ENCODE results near the gene CABLES2.

CABLES2 gene

DNA sequence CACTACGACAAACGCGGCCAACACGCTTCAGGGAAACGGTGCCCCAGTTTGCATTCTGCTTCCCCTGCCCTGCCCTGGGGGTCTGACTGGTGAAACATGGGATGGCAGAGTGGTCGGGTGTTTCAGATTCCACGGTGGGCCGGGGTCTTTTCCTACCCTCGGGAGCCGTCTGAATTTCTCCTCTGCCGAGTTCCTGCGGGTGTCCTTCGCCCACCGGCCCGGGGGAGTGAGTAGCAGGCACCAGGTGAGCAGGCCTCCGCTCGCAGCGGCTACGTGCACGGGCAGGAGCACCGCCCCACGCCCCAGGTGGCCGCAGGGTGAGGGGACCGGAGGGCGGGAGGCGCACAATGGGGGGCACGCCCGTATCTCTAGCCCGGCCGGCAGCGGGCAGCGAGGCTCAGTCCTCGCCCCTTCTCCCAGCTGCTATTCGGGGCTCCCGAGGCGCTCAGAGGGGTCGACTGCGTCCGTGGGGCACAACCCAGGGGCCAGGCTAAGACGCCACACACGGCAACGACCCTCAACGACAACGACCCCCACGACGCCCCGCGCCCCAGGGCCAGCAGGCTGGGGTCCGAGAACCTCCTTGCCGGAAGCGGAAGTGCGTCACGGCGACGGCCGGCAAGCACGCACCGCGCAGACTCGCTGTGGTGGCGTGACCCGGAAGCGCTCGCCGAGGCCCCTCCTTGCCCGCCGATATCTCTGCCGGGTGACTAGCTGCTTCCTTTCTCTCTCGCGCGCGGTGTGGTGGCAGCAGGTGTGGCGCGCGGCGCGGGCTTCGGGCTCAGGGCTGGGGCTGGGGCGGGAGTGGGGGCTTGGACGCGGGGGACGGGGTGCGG, 20.5 kb downstream of the CABLES2 start, which contains the start of gene RPS21:
Gene RPS21, plus strand, starts transcription at position 721 of the 836 bp plus-strand sequence. CDS start 236 bp downstream, outside the sequence.
- H3K27ac ChIP-seq (ENCODE audit: low read length): no peak within 1 kb of the TSS
- H3K36me3 ChIP-seq (ENCODE audit: control insufficient read depth, insufficient read depth, low read length): peaks cover 18% of the 10 kb centered on the region
- no CpG with 5 or more reads among the region's 83 CpGs for WGBS (ENCODE audit: insufficient coverage, insufficient read length)
- H3K9me3 ChIP-seq (ENCODE audit: control insufficient read depth, insufficient read depth, low read length): no peaks in the 10 kb centered on the region
- no peaks in the 10 kb centered on the region for H3K4me1 ChIP-seq (ENCODE audit: control insufficient read depth, insufficient read depth, low read length)
- no peaks in the 10 kb centered on the region for H3K27me3 ChIP-seq (ENCODE audit: control insufficient read depth, insufficient read depth, low read length)
- peak within 1 kb of the TSS; percentile 99 for H3K4me3 ChIP-seq (ENCODE audit: low read length)
- DNase-seq (ENCODE audit: low read depth, low spot score): peak; percentile 87

DNA sequence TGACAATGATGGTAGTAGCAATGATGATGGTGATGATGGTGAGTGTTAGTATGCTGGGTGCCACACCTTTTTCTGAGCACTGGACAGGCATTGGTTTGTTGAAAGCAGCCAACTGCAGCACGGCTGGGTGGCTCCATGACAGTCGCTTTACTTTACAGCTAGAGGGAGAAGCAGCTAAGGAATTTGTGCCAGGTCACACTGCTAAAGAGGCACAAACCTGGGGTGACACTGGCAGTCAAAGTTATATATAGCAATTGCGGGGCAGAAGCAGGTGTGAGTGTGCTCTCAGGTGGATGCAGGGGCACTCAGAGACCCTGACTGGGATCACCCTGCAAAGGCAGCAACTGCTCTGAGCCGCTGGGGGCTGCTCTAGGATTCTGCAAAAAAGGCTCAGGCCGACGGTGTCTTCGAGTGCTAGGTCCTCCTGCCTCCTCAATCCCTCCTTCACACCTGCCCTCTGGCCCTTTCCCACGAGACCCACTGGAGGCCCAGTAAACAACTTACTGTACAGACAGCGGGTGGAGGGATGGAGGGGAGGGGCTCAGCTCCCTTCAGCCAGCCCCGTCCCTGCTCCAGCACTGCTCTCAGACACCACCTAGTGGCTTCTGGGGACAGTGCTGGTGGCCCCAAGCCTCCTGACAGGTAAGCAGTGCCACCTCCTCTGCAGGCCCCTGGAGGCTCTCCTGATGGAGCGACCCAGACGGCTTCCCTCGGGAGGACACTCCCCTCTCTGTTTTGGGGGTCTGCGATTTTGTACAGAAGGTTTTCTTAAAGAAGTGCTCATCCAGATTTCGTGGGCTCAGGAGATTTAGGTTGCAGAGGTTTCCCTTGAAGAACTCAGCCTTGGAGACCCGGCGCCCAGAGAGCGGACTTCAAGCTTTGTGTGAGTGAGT, 24.5 kb downstream of the CABLES2 start:
- H3K27ac ChIP-seq (ENCODE audit: low read length): no peak overlapping the region
- H3K9me3 ChIP-seq (ENCODE audit: control insufficient read depth, insufficient read depth, low read length): no peaks in the 10 kb centered on the region
- no CpG with 5 or more reads among the region's 18 CpGs for WGBS (ENCODE audit: insufficient coverage, insufficient read length)
- H3K4me3 ChIP-seq (ENCODE audit: low read length): no peak overlapping the region
- H3K27me3 ChIP-seq (ENCODE audit: control insufficient read depth, insufficient read depth, low read length): no peaks in the 10 kb centered on the region
- DNase-seq (ENCODE audit: low read depth, low spot score): no peak
- H3K4me1 ChIP-seq (ENCODE audit: control insufficient read depth, insufficient read depth, low read length): peaks cover 4% of the 10 kb centered on the region
- peaks cover 3% of the 10 kb centered on the region; the same call in 1 of the 2 replicates for H3K36me3 ChIP-seq (ENCODE audit: control insufficient read depth, insufficient read depth, low read length)

DNA sequence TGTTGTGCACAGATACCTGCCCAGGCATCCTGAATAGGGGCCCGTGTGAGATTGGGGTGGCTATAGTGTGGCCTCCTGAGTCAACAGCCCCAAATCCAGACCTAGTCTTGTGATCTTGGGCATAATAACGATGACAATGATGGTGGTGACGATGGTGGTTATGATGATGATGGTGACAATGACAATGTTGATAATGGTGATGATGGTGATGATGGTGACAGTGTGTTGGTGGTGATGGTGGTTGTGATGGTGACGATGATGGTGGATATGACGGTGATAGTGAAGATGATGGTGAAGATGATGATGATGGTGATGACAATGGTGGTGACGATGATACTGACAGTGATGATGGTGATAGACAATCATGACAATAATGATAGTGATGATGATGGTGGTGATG, 25.2 kb downstream of the CABLES2 start:
- peaks cover 3% of the 10 kb centered on the region; the same call in 1 of the 2 replicates for H3K36me3 ChIP-seq (ENCODE audit: control insufficient read depth, insufficient read depth, low read length)
- DNase-seq (ENCODE audit: low read depth, low spot score): no peak
- H3K27ac ChIP-seq (ENCODE audit: low read length): no peak overlapping the region
- peaks cover 4% of the 10 kb centered on the region for H3K4me1 ChIP-seq (ENCODE audit: control insufficient read depth, insufficient read depth, low read length)
- no peak overlapping the region for H3K4me3 ChIP-seq (ENCODE audit: low read length)
- 100% methylated on average over 2 of the region's 6 CpGs for WGBS (ENCODE audit: insufficient coverage, insufficient read length)
- no peaks in the 10 kb centered on the region for H3K9me3 ChIP-seq (ENCODE audit: control insufficient read depth, insufficient read depth, low read length)
- H3K27me3 ChIP-seq (ENCODE audit: control insufficient read depth, insufficient read depth, low read length): no peaks in the 10 kb centered on the region

DNA sequence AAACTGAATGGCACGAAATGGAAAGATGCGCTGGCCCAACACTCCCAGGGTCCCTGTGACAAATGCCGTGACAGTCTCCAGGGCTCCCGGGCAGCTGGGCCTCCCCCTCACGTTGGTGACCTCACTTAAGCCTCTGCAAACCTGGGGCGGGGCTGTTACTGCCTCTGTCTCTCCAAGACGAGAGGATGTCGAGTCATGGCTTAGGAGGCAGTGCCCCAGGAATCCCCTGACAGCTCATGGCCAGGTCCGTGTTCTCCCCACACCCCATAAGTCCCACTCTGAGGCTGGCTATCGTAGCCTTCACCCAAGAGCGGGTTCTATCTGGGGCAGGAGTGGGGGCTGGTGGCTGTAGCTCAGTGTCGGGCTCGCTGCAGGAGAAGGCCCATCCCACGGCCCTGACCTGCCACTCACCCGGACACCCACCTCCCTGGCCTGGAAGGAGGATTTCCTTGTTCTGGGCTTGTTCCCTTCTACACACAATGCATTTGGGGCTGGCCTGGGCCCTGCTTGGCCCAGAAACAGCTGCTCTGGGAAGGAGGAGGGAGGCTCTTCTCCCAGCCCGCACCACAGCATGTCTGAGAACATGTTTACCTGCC, 25.8 kb downstream of the CABLES2 start:
- no peak overlapping the region for H3K4me3 ChIP-seq (ENCODE audit: low read length)
- peaks cover 4% of the 10 kb centered on the region for H3K4me1 ChIP-seq (ENCODE audit: control insufficient read depth, insufficient read depth, low read length)
- peaks cover 3% of the 10 kb centered on the region; the same call in 1 of the 2 replicates for H3K36me3 ChIP-seq (ENCODE audit: control insufficient read depth, insufficient read depth, low read length)
- WGBS (ENCODE audit: insufficient coverage, insufficient read length): no CpG with 5 or more reads among the region's 16 CpGs
- H3K27ac ChIP-seq (ENCODE audit: low read length): no peak overlapping the region
- no peaks in the 10 kb centered on the region for H3K27me3 ChIP-seq (ENCODE audit: control insufficient read depth, insufficient read depth, low read length)
- no peaks in the 10 kb centered on the region for H3K9me3 ChIP-seq (ENCODE audit: control insufficient read depth, insufficient read depth, low read length)
- no peak for DNase-seq (ENCODE audit: low read depth, low spot score)

DNA sequence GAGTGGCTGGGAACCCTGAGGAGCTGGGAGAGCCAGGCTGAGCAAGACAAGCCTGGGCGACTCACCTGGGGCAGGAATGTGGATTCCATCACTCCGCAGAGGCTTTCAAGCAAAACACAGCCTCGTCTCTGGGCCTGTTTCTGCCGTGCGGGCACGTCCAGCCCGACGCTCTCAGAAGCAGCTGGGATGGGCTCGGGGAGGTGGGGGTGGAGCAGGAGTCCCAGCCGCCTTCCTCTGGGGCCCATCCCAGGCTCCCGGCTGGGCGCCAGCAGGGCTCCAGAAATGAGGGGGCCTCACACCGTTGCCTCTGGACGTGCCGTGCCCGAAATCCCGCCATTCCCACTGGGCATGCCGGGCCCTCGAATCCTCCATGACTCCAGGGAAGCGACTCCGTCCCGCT, 28.9 kb downstream of the CABLES2 start:
- no CpG with 5 or more reads among the region's 22 CpGs for WGBS (ENCODE audit: insufficient coverage, insufficient read length)
- Histone ChIP-seq H3K4me1 (ENCODE audit: control insufficient read depth, insufficient read depth, low read length) (peaks cover 15% of the 10 kb centered on the region), H3K27ac (ENCODE audit: low read length) (no peak overlapping the region)

DNA sequence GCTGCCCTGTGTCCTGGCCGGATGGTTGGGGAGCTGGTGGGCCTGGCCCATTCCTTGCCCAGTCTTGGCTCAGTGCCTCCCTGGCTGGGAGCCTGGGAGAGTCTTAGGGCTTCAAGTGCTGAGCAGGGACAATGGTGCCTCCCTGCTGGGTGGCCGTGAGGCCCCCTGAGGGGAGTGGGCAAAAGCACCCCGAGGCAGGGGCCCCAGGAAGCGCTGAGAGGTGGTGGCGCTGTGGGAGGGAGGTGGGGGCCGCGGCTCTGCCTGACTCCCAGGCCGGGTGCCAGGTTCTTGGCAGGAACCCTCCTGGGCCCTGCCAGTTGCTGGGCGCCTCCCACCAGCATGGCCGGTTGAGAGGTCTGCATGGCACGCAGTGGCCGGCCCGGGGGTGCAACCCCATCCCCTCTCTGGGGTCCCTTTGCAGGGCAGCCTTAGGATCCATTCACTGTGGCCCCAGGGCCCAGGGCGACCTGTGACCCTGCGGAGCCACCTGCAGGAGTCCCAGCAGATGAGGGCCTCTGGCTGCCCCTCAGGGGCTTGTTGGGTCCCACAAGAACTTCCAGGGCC, 29.4 kb downstream of the CABLES2 start:
- Histone ChIP-seq H3K36me3 (ENCODE audit: control insufficient read depth, insufficient read depth, low read length) (peaks cover 3% of the 10 kb centered on the region; the same call in 1 of the 2 replicates), H3K27me3 (ENCODE audit: control insufficient read depth, insufficient read depth, low read length) (no peaks in the 10 kb centered on the region), H3K4me3 (ENCODE audit: low read length) (no peak overlapping the region), H3K4me1 (ENCODE audit: control insufficient read depth, insufficient read depth, low read length) (peaks cover 15% of the 10 kb centered on the region), H3K27ac (ENCODE audit: low read length) (no peak overlapping the region), H3K9me3 (ENCODE audit: control insufficient read depth, insufficient read depth, low read length) (no peaks in the 10 kb centered on the region)
- no peak for DNase-seq (ENCODE audit: low read depth, low spot score)
- no CpG with 5 or more reads among the region's 15 CpGs for WGBS (ENCODE audit: insufficient coverage, insufficient read length)

More for the DNA sequence above, 28.9 kb downstream of the CABLES2 start:
- DNase-seq (ENCODE audit: low read depth, low spot score): no peak
- Histone ChIP-seq H3K9me3 (ENCODE audit: control insufficient read depth, insufficient read depth, low read length) (no peaks in the 10 kb centered on the region), H3K36me3 (ENCODE audit: control insufficient read depth, insufficient read depth, low read length) (peaks cover 3% of the 10 kb centered on the region; the same call in 1 of the 2 replicates), H3K4me3 (ENCODE audit: low read length) (no peak overlapping the region), H3K27me3 (ENCODE audit: control insufficient read depth, insufficient read depth, low read length) (no peaks in the 10 kb centered on the region)

DNA sequence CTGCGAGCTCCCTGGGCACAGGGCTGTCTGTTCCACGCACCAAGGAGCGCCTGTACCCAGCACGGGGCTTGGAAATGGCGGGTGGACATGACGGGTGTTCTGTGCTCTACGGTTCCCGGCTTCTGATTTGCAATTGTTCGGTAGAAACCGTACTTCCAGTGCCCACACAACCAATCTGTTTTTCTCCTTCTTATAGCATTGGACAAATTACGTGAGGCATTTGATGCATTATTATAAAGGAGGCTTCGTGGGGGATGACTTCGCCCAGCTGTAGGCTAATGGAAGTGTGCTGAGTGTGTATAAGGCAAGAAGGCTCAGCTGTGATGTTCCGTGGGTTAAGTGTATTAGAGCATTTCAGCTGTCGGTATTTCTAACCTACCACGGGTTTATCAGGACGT, 30.0 kb downstream of the CABLES2 start:
- H3K4me3 ChIP-seq (ENCODE audit: low read length): no peak overlapping the region
- H3K9me3 ChIP-seq (ENCODE audit: control insufficient read depth, insufficient read depth, low read length): no peaks in the 10 kb centered on the region
- no peak for DNase-seq (ENCODE audit: low read depth, low spot score)
- no CpG with 5 or more reads among the region's 17 CpGs for WGBS (ENCODE audit: insufficient coverage, insufficient read length)
- no peaks in the 10 kb centered on the region for H3K27me3 ChIP-seq (ENCODE audit: control insufficient read depth, insufficient read depth, low read length)
- peaks cover 15% of the 10 kb centered on the region for H3K4me1 ChIP-seq (ENCODE audit: control insufficient read depth, insufficient read depth, low read length)
- H3K36me3 ChIP-seq (ENCODE audit: control insufficient read depth, insufficient read depth, low read length): peaks cover 2% of the 10 kb centered on the region; the same call in 1 of the 2 replicates
- H3K27ac ChIP-seq (ENCODE audit: low read length): no peak overlapping the region

DNA sequence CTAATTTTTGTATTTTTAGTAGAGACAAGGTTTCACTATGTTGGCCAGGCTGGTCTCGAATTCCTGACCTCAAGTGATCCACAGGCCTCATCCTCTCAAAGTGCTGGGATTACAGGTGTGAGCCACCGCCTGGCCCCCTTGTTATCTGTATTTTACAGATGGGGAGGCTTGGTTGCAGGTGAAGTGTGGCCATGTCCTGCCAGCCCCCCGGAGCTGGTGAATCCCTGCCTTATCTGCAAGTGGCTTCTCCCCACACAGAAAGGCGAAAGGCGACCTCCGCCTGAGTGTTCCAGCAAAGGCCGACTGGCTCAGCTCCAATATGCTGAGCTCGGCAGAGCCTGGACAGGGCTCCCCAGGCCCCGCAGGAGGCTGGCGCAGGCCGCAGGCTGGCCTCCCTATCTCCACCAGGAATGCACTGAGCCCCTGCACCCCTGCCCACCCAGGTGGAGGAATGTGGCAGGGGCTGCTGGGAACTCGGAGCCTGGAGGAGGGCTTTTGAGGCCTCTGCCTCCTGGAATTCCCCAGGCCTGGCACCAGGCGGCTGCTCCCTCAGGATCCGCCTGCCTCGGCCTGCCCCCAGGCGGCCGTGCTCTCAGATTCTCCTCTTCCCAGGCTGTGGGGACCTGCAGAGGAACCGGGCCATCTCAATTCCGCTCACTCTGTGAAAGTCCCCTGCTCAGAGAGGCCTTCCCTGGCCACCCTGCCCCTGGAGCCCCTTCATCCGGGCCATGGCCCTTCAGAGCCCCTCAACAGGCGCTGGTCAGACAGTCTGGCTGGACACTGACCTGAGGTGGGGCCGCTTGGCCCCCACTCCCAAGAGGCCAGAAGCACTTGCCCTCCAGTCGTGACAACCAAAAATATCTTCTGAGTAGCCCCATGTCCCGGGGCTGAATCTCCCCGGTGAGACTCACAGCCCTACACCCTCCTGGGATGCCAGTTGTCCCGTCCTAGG, 30.7 kb downstream of the CABLES2 start:
- DNase-seq (ENCODE audit: low read depth, low spot score): no peak
- Histone ChIP-seq H3K4me1 (ENCODE audit: control insufficient read depth, insufficient read depth, low read length) (peaks cover 15% of the 10 kb centered on the region), H3K4me3 (ENCODE audit: low read length) (no peak overlapping the region), H3K9me3 (ENCODE audit: control insufficient read depth, insufficient read depth, low read length) (no peaks in the 10 kb centered on the region), H3K36me3 (ENCODE audit: control insufficient read depth, insufficient read depth, low read length) (no peaks in the 10 kb centered on the region), H3K27me3 (ENCODE audit: control insufficient read depth, insufficient read depth, low read length) (no peaks in the 10 kb centered on the region), H3K27ac (ENCODE audit: low read length) (no peak overlapping the region)
- no CpG with 5 or more reads among the region's 26 CpGs for WGBS (ENCODE audit: insufficient coverage, insufficient read length)

DNA sequence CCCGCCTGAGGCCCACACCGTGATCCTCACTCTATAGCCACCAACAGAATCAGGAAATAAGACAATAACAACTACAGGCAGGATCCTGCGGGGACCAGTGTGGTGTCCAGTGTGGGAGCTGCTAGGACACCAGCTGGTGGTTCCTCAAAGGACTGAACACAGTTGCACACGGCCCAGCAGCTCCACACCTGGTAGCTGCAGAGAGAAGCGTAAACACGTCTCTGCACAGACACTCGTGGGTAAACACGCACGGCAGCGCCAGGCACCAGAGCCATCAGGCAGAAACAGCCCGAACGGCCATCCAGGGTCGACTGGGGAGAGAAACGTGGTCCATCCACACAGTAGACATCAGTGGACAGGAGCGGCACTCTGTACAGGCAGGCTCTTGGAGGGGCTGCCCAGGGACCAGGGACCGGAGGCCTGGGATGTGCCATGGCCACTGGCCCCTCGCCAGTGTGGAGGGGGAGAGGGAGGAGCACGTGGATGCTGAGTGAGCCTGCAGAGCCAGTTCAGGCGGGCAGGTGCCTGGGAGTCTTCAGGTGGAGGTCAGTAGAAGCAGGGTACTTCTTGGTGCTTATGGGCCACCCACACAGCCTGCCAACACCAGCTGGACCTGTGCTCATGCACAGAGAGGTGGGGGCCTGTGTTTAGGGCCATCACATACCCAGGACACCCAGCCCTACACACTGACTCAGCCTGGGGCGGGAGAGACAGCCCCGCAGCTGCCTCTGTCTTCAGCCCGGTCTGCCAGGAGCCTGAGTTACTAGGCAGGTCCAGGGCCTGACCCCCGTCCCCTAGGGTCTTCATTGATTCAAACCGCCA, 32.5 kb downstream of the CABLES2 start:
- H3K4me3 ChIP-seq (ENCODE audit: low read length): no peak overlapping the region
- H3K4me1 ChIP-seq (ENCODE audit: control insufficient read depth, insufficient read depth, low read length): peaks cover 21% of the 10 kb centered on the region
- no CpG with 5 or more reads among the region's 24 CpGs for WGBS (ENCODE audit: insufficient coverage, insufficient read length)
- H3K27ac ChIP-seq (ENCODE audit: low read length): no peak overlapping the region
- no peaks in the 10 kb centered on the region for H3K36me3 ChIP-seq (ENCODE audit: control insufficient read depth, insufficient read depth, low read length)
- DNase-seq (ENCODE audit: low read depth, low spot score): no peak
- no peaks in the 10 kb centered on the region for H3K27me3 ChIP-seq (ENCODE audit: control insufficient read depth, insufficient read depth, low read length)
- no peaks in the 10 kb centered on the region for H3K9me3 ChIP-seq (ENCODE audit: control insufficient read depth, insufficient read depth, low read length)

All from iPS DF 6.9 (cell line).